HG03108 (cell line): Measurements from ENCODE around the gene ADAMTS19.

ENCODE experiments used
- ATAC-seq: cut with Tn5 transposase; IDR thresholded peaks from one replicate; pipeline ENCODE4 v1.9.1; 2021; ENCODE audit warnings: moderate library complexity; ENCODE audit not compliant: unreplicated experiment

ADAMTS19 gene

GRCh38 chr5:129465776-129466344, 5.8 kb downstream of the ADAMTS19 start:
- ATAC-seq = no peak

DNA sequence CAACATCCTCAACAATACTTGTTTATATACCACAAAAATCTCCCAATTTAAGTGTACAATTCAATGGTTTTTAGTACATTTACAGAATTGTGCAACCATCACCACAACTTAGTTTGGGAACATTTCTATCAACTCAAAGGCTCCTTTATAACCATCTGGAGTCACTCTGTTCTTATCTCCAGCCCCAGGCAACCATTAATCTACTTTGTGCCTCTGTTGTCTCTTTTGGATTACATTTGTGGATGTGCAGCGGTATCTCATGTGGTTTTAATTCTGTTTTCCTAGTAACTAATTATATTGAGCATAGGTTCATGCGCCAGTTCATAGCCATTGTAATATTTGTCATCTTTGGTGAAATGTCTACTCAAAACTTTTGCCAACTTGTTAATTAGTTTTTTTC, 14.4 kb downstream of the ADAMTS19 start:
- no peak for ATAC-seq

- no peak for ATAC-seq
These were observed 16.7 kb downstream of the ADAMTS19 start for GRCh38 chr5:129476751-129477150.

GRCh38 chr5:129477532-129477931, 17.4 kb downstream of the ADAMTS19 start:
- no peak for ATAC-seq

- no peak for ATAC-seq
These were observed 21.1 kb downstream of the ADAMTS19 start for GRCh38 chr5:129481161-129481560.

- no peak for ATAC-seq
These were observed 36.3 kb downstream of the ADAMTS19 start for GRCh38 chr5:129496421-129496820.

GRCh38 chr5:129496864-129497595, 36.9 kb downstream of the ADAMTS19 start:
- no peak for ATAC-seq

DNA sequence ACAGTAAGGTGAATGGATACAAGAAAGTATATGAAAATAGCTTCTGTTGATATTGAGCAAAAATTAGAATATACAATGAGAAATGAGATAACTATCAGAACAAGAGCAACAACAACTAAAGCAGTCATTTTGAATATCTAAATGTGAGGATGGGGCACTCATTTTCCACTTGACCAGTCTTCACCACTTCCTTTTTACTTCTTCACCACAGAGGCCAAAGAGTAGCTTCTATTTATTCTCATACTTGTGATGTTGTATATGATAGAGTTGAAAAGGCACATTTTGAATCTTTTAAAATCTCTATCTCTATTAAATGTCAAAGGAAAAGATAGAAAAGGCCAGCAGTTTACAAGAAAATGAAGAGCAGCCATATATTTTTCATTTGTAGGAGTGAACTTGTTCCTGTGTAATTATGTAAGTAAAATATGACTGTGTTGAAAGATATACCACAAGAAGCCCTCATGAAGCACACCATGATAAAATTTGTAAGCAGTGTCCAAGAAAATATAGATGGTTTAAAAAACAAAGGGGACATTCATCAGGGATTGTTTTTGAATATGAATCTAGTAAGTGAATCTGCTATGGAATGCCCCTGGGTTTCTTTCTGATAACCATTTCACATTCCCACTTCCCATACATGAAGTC, 39.2 kb downstream of the ADAMTS19 start:
- no peak for ATAC-seq

DNA sequence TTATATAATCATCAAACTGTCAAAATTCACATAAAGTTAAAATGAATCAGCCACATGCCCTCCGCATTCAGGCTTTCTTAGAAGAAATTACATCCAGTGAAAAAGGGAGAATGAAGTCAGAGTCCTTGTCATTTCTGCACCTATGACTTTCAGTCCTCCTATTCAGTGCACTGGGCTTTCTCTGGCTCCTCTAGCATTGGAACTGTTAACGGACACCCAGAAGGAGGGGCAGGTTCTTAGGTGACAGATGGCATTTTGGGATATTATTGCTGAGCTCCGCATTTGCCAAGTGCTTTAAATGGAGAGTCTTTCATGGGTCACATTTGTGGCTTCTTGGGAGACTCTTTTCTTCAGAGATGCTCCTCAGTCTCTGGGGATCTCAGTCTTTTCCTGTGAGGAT, 40.0 kb downstream of the ADAMTS19 start:
- ATAC-seq = no peak

DNA sequence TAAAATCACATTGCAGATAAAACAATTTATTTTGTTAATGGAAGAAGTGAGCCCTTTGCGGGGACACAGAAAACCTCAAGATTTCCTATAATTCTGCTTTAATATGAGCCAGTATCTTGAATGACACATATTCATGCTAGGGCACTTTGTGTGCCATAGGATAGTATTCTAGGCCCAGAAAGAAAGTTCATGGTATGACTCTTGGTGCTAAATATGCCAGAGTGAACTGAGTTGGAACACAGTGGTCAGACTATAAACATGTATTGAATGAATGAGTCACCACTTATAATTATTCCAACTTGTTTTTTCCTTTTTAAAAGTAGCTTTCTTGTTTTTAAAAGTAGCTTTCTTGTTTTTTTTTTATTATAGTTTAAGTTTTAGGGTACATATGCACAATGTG, 46.0 kb downstream of the ADAMTS19 start:
- no peak for ATAC-seq

DNA sequence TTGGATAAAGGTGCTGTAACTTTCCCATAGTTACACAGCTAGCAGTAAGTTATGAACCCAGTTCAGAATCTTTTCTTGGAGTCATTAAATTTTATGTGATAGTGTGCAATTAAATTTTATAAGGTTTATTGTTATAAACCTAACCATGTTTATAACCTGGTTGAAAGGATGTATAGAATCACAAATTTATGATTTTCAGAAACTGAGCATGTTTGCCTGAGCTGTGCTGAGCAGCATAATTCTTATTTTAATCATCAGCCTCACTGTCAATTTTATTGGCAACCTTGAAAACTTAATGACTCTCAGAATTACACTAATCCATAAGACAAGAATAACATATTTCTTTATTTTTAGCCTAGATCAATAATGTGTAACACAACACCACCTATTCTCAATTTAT, 46.9 kb downstream of the ADAMTS19 start:
- no peak for ATAC-seq

DNA sequence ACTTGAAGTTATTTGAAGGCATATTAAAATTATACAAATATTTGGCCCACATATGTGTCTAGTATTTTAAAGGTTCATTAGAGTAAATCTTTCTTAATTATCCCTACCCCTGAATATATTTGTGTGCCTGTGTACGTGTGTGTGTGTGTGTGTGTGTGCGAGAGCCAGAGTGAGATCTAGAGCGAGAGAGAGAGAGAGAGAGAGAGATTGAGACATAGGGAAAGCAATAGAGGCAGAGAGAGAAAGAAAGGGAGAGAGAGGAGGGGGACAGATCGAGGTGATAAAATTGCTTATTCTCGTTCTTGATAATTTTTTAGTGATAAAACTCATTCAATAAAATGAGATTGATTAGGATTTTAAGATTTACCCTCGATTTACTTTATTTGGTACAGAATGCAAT, 47.4 kb downstream of the ADAMTS19 start:
- ATAC-seq = no peak

DNA sequence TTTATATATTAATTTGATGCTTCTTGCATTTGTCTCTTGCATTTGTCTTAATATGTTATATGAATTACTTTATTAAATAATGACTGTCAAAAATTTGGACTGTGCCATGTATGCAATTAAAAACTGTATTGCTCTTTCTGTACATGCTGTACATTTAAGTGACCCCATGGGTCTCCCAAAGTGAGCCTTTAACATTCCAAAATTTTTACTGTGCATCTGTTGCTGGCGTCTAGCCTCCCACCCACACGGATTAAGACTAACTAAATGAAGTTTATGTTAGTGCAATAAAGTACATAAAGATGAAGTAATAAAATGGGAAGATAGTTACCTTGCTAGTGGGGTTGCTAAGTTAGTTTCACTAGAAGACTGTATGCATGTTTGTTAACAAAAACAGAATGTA, 48.5 kb downstream of the ADAMTS19 start:
- no peak for ATAC-seq

DNA sequence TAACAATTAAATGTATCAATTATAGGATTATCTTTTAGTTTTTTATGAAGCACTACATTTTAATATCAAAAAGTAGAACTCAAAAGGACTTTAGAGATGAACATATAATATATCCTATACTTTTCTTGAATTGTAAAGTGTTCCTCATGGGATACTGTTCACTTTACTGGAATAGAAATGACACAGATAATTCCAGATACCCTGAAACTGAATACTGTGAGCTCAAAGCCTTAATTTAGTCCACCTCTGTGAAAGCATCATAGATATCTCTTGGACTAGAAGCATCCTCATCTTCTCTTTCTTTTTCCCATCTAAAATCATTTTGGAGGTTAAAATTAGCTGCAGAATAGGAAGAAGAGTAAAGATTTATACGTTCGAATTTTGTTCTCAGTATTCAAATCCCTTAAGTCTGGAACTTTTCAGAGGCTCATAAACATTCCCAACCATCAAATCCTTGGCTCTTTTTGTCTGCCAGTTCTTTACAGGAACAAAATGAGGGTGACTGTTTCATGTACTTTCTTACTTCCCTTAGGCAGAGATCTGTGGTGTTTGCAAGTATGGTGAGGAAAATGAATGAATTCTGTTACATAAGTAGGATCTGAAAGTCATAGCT, 49.4 kb downstream of the ADAMTS19 start:
- ATAC-seq = no peak

DNA sequence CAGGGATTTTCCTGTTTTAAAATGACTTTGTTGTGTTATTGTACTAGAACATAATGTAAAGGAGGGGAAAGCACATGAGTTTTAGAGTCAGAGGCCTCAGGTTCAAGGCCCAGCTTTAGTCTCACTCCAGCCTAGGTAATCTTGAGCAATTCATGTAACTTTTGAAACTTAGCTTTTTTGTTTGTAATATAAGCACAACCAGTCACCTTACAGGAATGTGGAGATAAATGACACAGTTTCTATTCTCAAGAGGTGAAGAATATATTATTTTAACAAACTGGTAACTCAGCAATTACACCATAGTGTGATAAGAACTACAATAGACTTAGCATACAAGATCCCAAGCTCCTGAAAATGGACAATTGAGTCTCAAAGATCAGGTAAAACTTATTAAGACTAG, 51.2 kb downstream of the ADAMTS19 start:
- no peak for ATAC-seq

DNA sequence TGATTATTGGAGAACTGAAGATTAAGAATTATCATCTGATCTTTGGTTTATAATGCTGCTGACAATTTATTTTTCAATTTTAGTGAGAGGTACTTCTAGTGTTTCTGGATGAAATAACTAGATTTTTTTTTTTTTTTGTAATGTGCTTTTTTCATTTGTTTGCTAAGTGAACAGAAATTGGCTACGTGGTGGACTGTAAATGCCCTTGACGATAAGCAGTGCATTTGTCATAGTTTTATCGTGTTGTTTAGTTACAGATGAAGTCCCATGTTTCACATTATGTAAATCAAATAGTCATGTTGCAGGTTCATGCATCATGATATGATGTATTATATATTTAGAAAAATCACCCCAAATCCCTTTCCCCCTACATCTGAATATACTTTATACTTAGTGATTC, 81.0 kb downstream of the ADAMTS19 start:
- ATAC-seq = no peak

DNA sequence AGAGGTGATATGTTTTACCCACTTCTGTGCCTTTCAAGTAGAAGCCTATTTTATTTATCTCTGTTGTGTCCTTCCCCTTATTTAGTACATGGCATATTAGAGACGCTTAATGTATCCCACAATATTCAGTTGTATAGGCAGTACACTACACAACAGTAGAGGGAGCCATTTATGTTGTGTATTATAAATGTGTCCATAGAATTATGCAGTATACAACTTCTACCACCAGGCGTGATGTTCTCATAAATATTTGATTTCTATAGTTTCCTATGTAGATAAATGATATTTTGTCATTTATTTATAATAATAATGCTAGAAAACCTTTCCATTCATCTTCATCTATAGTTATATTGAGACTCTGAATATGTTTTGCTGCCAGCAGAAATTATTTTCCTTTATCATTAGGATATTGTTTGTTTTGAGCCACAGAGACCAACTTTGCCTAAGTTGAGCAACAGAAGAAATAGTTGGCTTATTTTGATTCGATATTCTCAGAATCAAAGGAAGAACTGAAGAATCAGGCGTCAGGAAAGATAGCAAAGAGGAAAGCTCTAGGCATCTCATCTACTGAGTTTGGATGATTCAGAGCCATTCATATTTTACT, 81.7 kb downstream of the ADAMTS19 start:
- ATAC-seq = peak; percentile 59

DNA sequence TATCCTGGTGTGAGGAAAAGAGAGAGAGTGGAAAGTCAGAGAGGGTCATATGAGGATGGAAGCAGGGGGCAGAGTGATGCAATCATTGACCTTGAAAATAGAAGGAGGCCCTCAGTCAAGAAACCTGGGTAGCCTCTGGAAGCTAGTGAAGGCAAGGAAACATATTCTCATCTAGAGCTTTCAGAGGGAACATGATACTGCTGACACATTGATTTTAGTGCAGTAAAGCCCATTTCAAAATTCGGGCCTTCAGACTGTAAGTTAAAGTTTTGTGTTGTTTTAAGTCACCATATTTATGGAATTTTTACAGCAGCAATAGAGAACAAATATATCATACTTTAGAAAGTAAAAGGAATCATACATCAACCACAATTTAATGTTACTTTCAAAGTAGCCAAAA, 87.0 kb downstream of the ADAMTS19 start:
- no peak for ATAC-seq

DNA sequence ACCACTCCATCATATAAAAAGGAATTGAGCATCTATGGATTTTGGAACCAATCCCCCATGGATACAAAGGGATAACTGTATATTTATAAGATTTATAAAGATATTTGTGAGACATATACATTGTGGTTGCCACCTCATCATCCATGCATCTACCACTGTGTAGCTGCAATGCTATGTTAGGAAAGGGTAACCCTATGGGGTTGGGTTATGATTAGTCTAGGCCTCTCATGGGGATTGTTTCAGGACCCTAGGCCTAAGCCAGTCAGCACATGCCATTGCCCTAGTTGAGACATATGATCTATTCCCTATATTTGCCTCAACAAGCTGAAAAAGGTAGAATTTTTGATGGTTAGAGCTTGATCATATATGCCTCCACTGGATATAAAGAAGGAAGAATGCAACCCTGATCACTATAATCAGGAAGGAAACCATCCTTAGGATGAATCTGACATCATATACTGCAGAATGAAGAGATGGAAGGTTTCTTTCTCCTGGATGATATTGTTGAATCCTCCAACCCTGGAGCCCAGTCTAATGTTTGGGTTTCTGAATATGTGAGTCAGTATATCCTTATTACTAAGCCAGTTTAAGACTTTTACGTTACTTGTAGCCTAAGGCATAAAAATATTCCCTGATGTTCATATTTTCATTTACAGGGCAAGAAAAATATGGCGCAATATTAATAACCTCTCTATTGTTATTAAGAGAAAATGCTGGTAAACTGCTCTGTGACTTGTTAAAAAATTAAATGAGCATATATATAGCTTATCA, 94.2 kb downstream of the ADAMTS19 start:
- no peak for ATAC-seq

GRCh38 chr5:129563585-129563984, 103.5 kb downstream of the ADAMTS19 start:
- ATAC-seq = no peak

DNA sequence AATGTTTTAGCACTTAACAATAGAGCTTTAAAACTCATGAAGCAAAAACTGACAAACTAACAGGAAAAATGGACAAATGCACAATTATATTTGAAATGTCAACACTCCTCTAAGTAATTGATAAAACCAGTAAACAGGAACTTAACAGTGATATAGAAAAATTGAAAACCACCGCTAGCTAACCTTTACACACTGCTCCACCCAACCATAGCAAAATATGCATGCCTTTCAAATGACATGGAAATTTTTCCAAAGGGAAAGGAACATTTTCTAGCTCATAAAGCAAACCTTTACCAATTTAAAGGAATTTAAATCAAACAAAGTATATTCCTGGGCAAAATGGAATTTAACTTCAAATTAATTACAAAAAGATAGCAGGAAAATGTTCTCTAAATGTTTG, 109.2 kb downstream of the ADAMTS19 start:
- no peak for ATAC-seq
